Stimulated activated naive CD8-positive, alpha-beta T cell treated with anti-CD3 and anti-CD28 coated beads, Interleukin-15, Interleukin-2, amounts not matched to agents 100 ng/mL and 50 ng/mL, for 24 hours (primary cell): ENCODE data around the gene MTX1.
"Not testable (repeated sequence)": the region's sequence is repeated elsewhere in the genome, so short reads cannot be mapped to it uniquely, and the experiment has no call there.

Experiments
- H3K27ac Mint-ChIP-seq: one replicate; pipeline ENCODE4 v1.8.0; 2021; ENCODE audit warnings: mild to moderate bottlenecking, mixed read lengths
- H3K27me3 Mint-ChIP-seq: one replicate; pipeline ENCODE4 v1.8.0; 2021; ENCODE audit warnings: mixed read lengths
- H3K36me3 Mint-ChIP-seq: one replicate; pipeline ENCODE4 v1.8.0; 2021; ENCODE audit warnings: low read depth, mixed read lengths
- H3K4me1 Mint-ChIP-seq: one replicate; pipeline ENCODE4 v1.8.0; 2021; ENCODE audit warnings: low read depth, mixed read lengths
- H3K4me3 Mint-ChIP-seq: one replicate; pipeline ENCODE4 v1.8.0; 2021; ENCODE audit warnings: mild to moderate bottlenecking, mixed read lengths
- H3K9me3 Mint-ChIP-seq: one replicate; pipeline ENCODE4 v1.8.0; 2021; ENCODE audit warnings: mixed read lengths

The MTX1 gene

GRCh38 chr1:155226188-155226909 lies 17.9 kb downstream of the MTX1 start:
- H3K27me3 Mint-ChIP-seq: no peaks in the 10 kb centered on the region
- H3K4me3 Mint-ChIP-seq: peak overlapping the region; percentile 83
- H3K4me1 Mint-ChIP-seq: peaks cover 46% of the 10 kb centered on the region
- H3K36me3 Mint-ChIP-seq: peaks cover 10% of the 10 kb centered on the region
- peak overlapping the region; percentile 89 for H3K27ac Mint-ChIP-seq
- H3K9me3 Mint-ChIP-seq: no peaks in the 10 kb centered on the region

DNA sequence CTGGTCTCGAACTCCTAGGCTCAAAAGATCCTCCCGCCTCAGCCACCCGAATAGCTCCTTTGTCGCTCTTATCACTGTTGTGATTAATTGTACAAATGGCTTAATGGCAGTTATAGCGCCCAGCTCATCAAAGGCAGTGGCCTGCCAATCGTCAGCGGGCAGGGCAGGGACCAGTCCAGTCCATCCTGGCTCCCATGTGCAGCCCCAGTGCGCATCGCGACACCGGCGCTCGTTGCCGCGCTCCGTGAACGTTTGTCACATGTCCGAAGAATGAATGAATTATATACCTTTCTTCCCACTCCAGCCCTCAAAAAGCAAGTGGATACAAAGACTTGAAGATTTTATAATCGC lies 18.4 kb downstream of the MTX1 start:
- Mint-ChIP-seq H3K27ac (peak overlapping the region; percentile 89), H3K9me3 (no peaks in the 10 kb centered on the region), H3K4me3 (peak overlapping the region; percentile 83), H3K27me3 (no peaks in the 10 kb centered on the region), H3K36me3 (peaks cover 10% of the 10 kb centered on the region), H3K4me1 (peaks cover 46% of the 10 kb centered on the region)

GRCh38 chr1:155227261-155228095 lies 19.0 kb downstream of the MTX1 start:
- Mint-ChIP-seq H3K4me1 (peaks cover 46% of the 10 kb centered on the region), H3K27ac (peak overlapping the region; percentile 89), H3K36me3 (peaks cover 10% of the 10 kb centered on the region), H3K9me3 (no peaks in the 10 kb centered on the region), H3K27me3 (no peaks in the 10 kb centered on the region), H3K4me3 (peak overlapping the region; percentile 83)

- H3K27ac Mint-ChIP-seq: peak overlapping the region; percentile 89
- H3K36me3 Mint-ChIP-seq: peaks cover 10% of the 10 kb centered on the region
- no peaks in the 10 kb centered on the region for H3K27me3 Mint-ChIP-seq
- H3K4me1 Mint-ChIP-seq: peaks cover 44% of the 10 kb centered on the region
- H3K9me3 Mint-ChIP-seq: no peaks in the 10 kb centered on the region
- H3K4me3 Mint-ChIP-seq: peak overlapping the region; percentile 83
Observed at GRCh38 chr1:155228096-155228427, 19.6 kb downstream of the MTX1 start.

DNA sequence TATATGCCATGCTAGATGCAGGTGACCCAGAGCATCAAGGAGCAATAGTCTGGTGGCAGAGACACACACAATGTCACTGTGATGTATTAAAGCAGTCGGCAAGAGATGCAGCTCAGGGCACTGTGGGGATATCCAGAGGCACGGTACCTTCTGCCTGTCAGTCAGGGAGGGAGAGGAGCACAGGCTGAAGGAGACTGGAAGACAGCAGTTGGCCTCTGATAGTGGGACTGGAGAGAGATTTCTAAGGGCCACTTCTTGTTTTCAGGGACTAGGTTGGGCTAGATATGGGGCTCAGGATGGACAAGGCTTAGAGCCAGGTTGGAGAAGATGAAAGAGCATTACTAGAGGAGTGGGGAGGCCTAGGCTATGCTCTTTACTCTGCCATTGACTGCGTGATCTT lies 22.8 kb downstream of the MTX1 start:
- not testable (repeated sequence) for H3K9me3 Mint-ChIP-seq, H3K36me3 Mint-ChIP-seq, H3K27me3 Mint-ChIP-seq, H3K4me3 Mint-ChIP-seq, H3K27ac Mint-ChIP-seq
- H3K4me1 Mint-ChIP-seq: peaks cover 22% of the 10 kb centered on the region

- Mint-ChIP-seq H3K36me3 (peaks cover 18% of the 10 kb centered on the region), H3K4me1 (peaks cover 18% of the 10 kb centered on the region)
- H3K4me3 Mint-ChIP-seq, H3K9me3 Mint-ChIP-seq, H3K27me3 Mint-ChIP-seq, H3K27ac Mint-ChIP-seq: not testable (repeated sequence)
Observed at GRCh38 chr1:155232001-155232978, 23.8 kb downstream of the MTX1 start.

DNA sequence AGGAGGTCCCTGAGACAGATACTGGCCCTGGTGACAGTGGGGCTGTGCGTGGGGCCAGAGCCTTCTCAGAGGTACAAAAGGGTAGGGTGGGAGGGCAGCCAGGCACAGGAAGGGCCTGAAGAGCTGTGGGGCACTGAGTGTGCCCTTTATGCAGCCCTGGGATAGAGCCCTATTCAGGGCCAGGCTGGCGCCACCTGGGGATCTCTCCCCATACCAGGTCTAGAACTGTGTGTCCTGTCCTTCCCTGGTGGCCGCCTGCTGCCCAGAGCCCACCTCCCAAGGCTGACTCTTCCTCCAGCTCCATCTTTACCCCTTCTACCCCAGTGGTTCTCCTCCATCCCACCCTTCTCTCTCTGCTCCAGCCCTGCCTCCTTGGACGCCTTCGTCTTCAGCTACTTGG lies 25.0 kb downstream of the MTX1 start:
- not testable (repeated sequence) for H3K4me3 Mint-ChIP-seq, H3K27ac Mint-ChIP-seq, H3K27me3 Mint-ChIP-seq, H3K4me1 Mint-ChIP-seq, H3K9me3 Mint-ChIP-seq
- H3K36me3 Mint-ChIP-seq: peaks cover 18% of the 10 kb centered on the region

GRCh38 chr1:155235375-155235774 lies 26.9 kb downstream of the MTX1 start:
- not testable (repeated sequence) for H3K27me3 Mint-ChIP-seq, H3K9me3 Mint-ChIP-seq, H3K27ac Mint-ChIP-seq, H3K4me3 Mint-ChIP-seq, H3K4me1 Mint-ChIP-seq
- peaks cover 18% of the 10 kb centered on the region for H3K36me3 Mint-ChIP-seq

DNA sequence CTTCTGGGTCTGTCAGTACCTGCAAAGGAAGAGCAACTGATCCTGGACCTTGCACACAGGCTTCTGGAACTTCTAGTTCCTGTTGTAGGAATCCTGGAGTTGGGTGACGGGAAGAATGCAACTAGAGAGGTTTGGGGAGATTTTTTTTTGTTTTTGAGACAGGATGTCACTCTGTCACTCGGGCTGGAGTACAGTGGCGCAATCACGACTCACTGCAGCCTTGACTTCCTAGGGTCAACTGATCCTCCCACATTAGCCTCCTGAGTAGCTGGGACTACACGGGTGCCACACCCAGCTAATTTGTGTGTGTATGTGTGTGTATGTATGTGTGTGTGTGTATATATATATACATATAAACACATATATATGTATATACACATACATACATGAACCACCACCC lies 28.0 kb downstream of the MTX1 start:
- no peaks in the 10 kb centered on the region for H3K27me3 Mint-ChIP-seq
- H3K4me3 Mint-ChIP-seq: no peak overlapping the region
- H3K36me3 Mint-ChIP-seq: peaks cover 22% of the 10 kb centered on the region
- H3K9me3 Mint-ChIP-seq: no peaks in the 10 kb centered on the region
- H3K27ac Mint-ChIP-seq: no peak overlapping the region
- peaks cover 15% of the 10 kb centered on the region for H3K4me1 Mint-ChIP-seq

DNA sequence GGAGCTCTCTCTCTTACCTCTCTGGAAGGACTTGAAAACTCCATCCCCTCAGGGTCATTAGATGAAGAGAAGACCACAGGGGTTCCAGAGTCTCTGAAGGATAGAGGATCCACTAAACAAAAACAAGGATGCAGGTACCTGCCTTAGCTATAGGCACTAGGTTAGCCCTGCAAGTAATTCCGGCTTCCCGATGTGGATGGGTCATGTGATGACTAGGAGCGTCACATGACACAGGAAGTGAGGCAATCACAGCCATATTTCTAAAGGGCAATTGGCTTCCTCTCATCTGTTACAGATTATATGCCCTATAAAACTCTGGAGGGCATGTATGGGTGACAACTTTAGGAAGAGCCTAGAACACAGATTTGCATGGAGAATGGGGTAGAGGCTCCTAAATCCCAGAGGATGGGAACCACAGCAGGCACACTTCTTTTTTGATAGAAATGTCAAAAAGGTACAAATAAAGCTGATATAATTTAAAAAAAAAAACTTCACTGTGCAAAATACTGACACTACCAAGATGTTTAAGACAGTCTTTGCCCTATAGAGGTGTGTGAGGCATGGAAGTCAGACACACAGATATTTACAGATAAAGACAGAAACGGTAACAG lies 32.7 kb downstream of the MTX1 start:
- Mint-ChIP-seq H3K27me3 (peaks cover 4% of the 10 kb centered on the region), H3K4me1 (peaks cover 47% of the 10 kb centered on the region), H3K27ac (peak overlapping the region; percentile 88), H3K36me3 (peaks cover 25% of the 10 kb centered on the region), H3K4me3 (peak overlapping the region; percentile 82), H3K9me3 (peaks cover 4% of the 10 kb centered on the region)

DNA sequence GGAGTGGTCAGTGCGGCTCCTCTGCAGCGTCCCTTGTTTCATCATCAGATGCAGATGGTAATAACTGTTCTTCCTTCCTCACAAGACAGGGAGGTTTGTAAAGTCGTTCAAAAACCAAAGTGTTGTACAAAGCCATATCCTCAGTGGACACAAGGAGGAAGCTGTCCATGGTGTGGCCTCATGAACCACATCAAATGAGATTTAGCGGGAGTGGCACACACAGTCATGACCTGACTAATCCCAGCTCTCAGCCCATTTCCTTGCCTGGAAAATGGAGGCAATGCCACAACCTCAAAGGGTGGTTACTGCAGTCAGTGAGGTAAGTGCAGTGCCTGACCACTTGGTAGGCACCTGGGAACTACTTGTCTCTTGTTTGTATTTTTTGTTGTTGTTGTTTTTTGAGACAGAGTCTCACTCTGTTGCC lies 33.4 kb downstream of the MTX1 start:
- Mint-ChIP-seq H3K36me3 (peaks cover 24% of the 10 kb centered on the region), H3K4me1 (peaks cover 47% of the 10 kb centered on the region), H3K27ac (peak overlapping the region; percentile 88), H3K4me3 (peak overlapping the region; percentile 82), H3K27me3 (peaks cover 4% of the 10 kb centered on the region), H3K9me3 (peaks cover 4% of the 10 kb centered on the region)

GRCh38 chr1:155242805-155243358 lies 34.4 kb downstream of the MTX1 start:
- Mint-ChIP-seq H3K4me3 (peak overlapping the region; percentile 87), H3K27me3 (peaks cover 4% of the 10 kb centered on the region), H3K36me3 (peaks cover 20% of the 10 kb centered on the region), H3K27ac (peak overlapping the region; percentile 89), H3K9me3 (peaks cover 4% of the 10 kb centered on the region), H3K4me1 (peaks cover 47% of the 10 kb centered on the region)

DNA sequence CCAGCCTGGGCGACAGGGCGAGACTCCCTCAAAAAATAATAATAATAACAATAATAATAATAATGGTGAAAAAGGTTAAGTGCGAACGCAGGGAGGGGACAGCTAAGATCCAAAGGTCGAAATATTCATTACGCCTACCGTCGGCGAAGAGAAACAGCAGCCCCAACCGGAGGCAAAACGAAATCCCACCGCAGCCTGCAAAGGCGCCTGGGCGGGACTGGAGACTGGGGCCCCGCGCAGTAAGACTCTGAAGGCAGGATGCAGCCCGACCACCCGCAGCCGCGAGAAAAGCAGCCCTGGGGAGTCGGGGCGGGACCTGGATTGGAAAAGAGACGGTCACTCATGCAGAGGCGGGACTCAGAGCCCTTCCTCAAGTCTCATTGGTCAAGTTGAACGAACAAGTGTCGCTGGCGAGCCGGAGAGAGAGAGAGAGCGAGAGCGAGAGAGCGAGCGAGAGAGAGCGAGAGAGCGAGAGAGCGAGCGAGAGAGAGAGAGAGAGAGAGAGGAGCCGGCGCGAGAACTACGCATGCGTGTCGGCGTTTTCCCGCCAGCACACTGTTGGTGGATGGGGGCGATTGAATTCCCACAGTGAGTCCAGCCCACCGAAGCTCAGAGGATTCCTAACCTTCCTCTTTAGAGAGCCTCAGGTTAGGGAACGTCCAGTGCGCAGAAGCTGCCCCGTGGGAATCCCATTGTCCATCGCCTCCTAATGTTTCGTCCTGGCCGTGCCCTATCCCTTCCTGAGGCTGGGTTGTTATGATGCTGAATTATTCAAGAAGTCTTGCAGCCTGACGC lies 36.1 kb downstream of the MTX1 start:
- H3K36me3 Mint-ChIP-seq: peaks cover 20% of the 10 kb centered on the region
- H3K9me3 Mint-ChIP-seq: peaks cover 4% of the 10 kb centered on the region
- H3K4me1 Mint-ChIP-seq: peaks cover 47% of the 10 kb centered on the region
- H3K4me3 Mint-ChIP-seq: peak overlapping the region; percentile 87
- peak overlapping the region; percentile 100 for H3K27ac Mint-ChIP-seq
- H3K27me3 Mint-ChIP-seq: peaks cover 4% of the 10 kb centered on the region

DNA sequence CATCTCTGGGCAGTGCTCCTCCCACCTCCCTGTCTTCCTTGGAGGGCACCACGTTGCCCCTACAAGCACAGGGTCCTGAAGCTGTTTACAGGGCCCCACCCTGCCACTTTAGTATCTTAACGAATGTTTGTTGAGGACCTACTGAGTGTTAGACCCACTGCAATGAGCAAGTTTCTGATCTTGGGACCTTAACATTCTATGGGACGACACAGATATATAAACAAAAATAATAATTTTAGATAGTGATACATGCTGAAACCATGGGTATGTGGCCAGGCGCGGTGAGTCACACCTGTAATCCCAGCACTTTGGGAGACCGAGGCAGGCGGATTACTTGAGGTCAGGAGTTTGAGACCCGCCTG lies 36.6 kb downstream of the MTX1 start:
- Mint-ChIP-seq H3K4me1 (peaks cover 50% of the 10 kb centered on the region), H3K36me3 (peaks cover 20% of the 10 kb centered on the region), H3K27ac (peak overlapping the region; percentile 100), H3K9me3 (peaks cover 4% of the 10 kb centered on the region), H3K27me3 (peaks cover 4% of the 10 kb centered on the region), H3K4me3 (peak overlapping the region; percentile 87)
